Right lobe of liver (tissue), 4 donors: ENCODE data around the gene ZFP28.

Experiments
- CTCF ChIP-seq, 4 donors: fragments of 200-600 bp in 3 of 4; fragments of 450-650 bp in 1 of 4; IDR thresholded peaks; one replicate each; pipeline versions ENCODE4 v1.5.1 to v1.8.0; 2016 to 2022; ENCODE audit warnings: antibody characterized with exemption in 4 of 4, mild to moderate bottlenecking in 2 of 4
- POLR2A ChIP-seq: fragments of 450-650 bp; IDR thresholded peaks from one replicate; pipeline ENCODE4 v1.6.1; 2017; ENCODE audit warnings: antibody characterized with exemption, mild to moderate bottlenecking
- donor health status: DM: no; HTN: no; CAD: no.
- donor health status: DM: no; HTN: no; CAD: no.
- donor health status: DM: no; HTN: yes; CAD: no.

DNA sequence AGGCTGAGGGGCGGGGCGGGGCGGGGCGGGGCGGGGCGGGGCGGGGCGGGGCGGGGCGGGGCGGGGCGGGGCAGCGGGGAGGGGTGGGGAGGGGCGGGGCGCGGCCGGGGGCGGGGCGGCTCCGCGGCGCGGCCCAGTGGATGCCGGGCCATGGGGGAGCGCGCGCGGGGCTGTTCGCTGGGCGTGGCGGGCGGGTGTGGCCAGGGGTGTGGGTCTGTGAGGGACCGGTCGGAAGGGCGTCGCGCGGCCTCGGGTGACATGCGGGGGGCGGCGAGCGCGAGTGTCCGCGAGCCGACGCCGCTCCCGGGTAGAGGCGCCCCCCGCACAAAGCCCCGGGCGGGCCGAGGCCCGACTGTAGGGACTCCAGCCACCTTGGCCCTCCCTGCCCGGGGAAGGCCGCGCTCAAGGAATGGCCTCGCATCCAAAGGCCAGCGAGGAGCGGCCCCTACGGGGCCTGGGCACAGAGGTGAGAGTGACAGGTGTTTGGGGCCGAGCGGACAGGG lies at the start of gene ZFP28:
- TF ChIP-seq POLR2A (no peak), CTCF (IDR thresholded peaks at IDR 0.05) (no peak)
